OCI-LY1 (cell line): Measurements from ENCODE around the gene FAM72A.

Experiments
- H2AFZ ChIP-seq: fragments of 200-600 bp; sonication (generic), shearing (Covaris generic); 2 replicates; pipeline ENCODE4 v1.6.0; 2014; ENCODE audit warnings: antibody characterized with exemption, mild to moderate bottlenecking, low read length
- H3F3A ChIP-seq: fragments of 200-600 bp; sonication (generic), shearing (Covaris generic); 2 replicates; pipeline ENCODE4 v1.6.0; 2014; ENCODE audit warnings: mild to moderate bottlenecking, antibody characterized with exemption, low read length, moderate library complexity; ENCODE audit not compliant: insufficient read depth
- H3K27ac ChIP-seq: fragments of 200-600 bp; sonication (generic); 2 replicates; pipeline ENCODE4 v1.5.1; 2014; ENCODE audit warnings: low read length, mixed run types, mild to moderate bottlenecking, low read depth; ENCODE audit not compliant: poor library complexity, severe bottlenecking
- H3K27me3 ChIP-seq: fragments of 200-600 bp; sonication (generic); 2 replicates; pipeline ENCODE4 v1.6.0; 2014; ENCODE audit warnings: antibody characterized with exemption, mild to moderate bottlenecking, low read length, moderate library complexity; ENCODE audit not compliant: insufficient read depth
- H3K36me3 ChIP-seq: fragments of 200-600 bp; sonication (generic); 2 replicates; pipeline ENCODE4 v1.6.1; 2014; ENCODE audit warnings: mild to moderate bottlenecking, antibody characterized with exemption, low read length, moderate library complexity, mixed read lengths; ENCODE audit not compliant: insufficient read depth
- H3K4me1 ChIP-seq: fragments of 200-600 bp; sonication (generic); 2 replicates; pipeline ENCODE4 v1.5.1; 2014; ENCODE audit warnings: mild to moderate bottlenecking, low read length, moderate library complexity; ENCODE audit not compliant: insufficient read depth, severe bottlenecking
- H3K4me2 ChIP-seq: fragments of 200-600 bp; sonication (generic), shearing (Covaris generic); 2 replicates; pipeline ENCODE4 v1.6.1; 2014; ENCODE audit warnings: low read length
- H3K4me3 ChIP-seq: fragments of 200-600 bp; sonication (generic); 2 replicates; pipeline ENCODE4 v1.5.1; 2014; ENCODE audit warnings: low read length, low read depth, mild to moderate bottlenecking, mixed read lengths; ENCODE audit not compliant: poor library complexity, severe bottlenecking
- H3K79me2 ChIP-seq: fragments of 200-600 bp; shearing (Covaris generic); 2 replicates; pipeline ENCODE4 v1.6.1; 2016; ENCODE audit warnings: mixed run types, low read length, mixed read lengths; ENCODE audit not compliant: insufficient read depth
- H3K9ac ChIP-seq: fragments of 200-600 bp; sonication (generic), shearing (Covaris generic); 2 replicates; pipeline ENCODE4 v1.6.1; 2014; ENCODE audit warnings: mild to moderate bottlenecking, low read length, mixed read lengths
- H3K9me2 ChIP-seq: fragments of 200-600 bp; sonication (generic), shearing (Covaris generic); 2 replicates; pipeline ENCODE4 v1.6.1; 2014; ENCODE audit warnings: low read depth, mild to moderate bottlenecking, low read length, mixed read lengths
- H3K9me3 ChIP-seq: fragments of 200-600 bp; shearing (Covaris generic); 2 replicates; pipeline ENCODE4 v1.6.1; 2014; ENCODE audit warnings: low read length, mixed read lengths
- H4K20me1 ChIP-seq: fragments of 200-600 bp; sonication (generic), shearing (Covaris generic); 2 replicates; pipeline ENCODE4 v1.6.0; 2016; ENCODE audit warnings: mild to moderate bottlenecking, low read length; ENCODE audit not compliant: insufficient read depth
- CTCF ChIP-seq: fragments of 200-600 bp; sonication (generic), shearing (Covaris generic); IDR thresholded peaks from 2 replicates; pipeline ENCODE4 v1.5.1; 2017; ENCODE audit warnings: mild to moderate bottlenecking, antibody characterized with exemption, low read length, moderate library complexity, mixed read lengths
- EZH2 ChIP-seq: fragments of 200-600 bp; sonication (generic), shearing (Covaris generic); IDR thresholded peaks from 2 replicates; pipeline ENCODE4 v1.8.0; 2017; ENCODE audit warnings: borderline replicate concordance, mixed run types, mild to moderate bottlenecking, antibody characterized with exemption, low read length, moderate library complexity, mixed read lengths

FAM72A gene

DNA sequence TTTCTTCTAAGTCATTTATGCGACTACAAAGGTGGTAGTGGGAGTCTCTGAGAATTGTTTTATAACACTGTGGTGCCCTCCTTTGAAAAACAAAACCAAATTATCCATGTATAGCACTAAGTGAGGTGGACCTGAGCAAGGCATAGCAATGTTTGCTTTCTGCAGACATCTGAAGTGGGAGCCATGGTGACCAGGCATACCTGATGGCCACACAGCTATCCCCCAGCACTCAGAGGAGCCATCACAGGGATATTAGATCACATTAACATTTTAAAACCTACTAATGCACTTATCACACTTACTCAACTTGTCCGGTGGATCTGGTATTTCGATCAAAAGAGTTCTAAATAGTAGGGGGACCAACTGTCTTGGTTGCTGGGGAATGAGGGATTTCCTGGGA is 60.6 kb downstream of the FAM72A start:
- Histone ChIP-seq H3K4me1 (no peaks in the 10 kb centered on the region), H3K36me3 (no peaks in the 10 kb centered on the region), H3K27me3 (0 out of 2 replicates have a peak, but pooled peaks cover 3% of the 10 kb centered on the region), H3K9me3 (no peaks in the 10 kb centered on the region), H3F3A (no peaks in the 10 kb centered on the region), H2AFZ (no peak overlapping the region), H4K20me1 (no peaks in the 10 kb centered on the region), H3K9ac (no peak overlapping the region), H3K4me3 (no peak overlapping the region), H3K9me2 (no peaks in the 10 kb centered on the region), H3K27ac (no peak overlapping the region), H3K79me2 (no peaks in the 10 kb centered on the region), H3K4me2 (no peak overlapping the region)
- TF ChIP-seq CTCF (no peak), EZH2 (no peak)

GRCh38 chr1:206136241-206136640 is 66.4 kb downstream of the FAM72A start:
- no peaks in the 10 kb centered on the region for H3K9me3 ChIP-seq
- H3K36me3 ChIP-seq: no peaks in the 10 kb centered on the region
- H3K4me1 ChIP-seq: no peaks in the 10 kb centered on the region
- no peak overlapping the region for H3K4me2 ChIP-seq
- H3K27me3 ChIP-seq: peaks cover 5% of the 10 kb centered on the region; the same call in 1 of the 2 replicates
- no peak overlapping the region for H3K9ac ChIP-seq
- H3K4me3 ChIP-seq: no peak overlapping the region
- TF ChIP-seq CTCF (no peak), EZH2 (no peak)
- H2AFZ ChIP-seq: no peak overlapping the region
- H3K9me2 ChIP-seq: no peaks in the 10 kb centered on the region
- no peaks in the 10 kb centered on the region for H4K20me1 ChIP-seq
- no peak overlapping the region for H3K27ac ChIP-seq
- H3F3A ChIP-seq: no peaks in the 10 kb centered on the region
- H3K79me2 ChIP-seq: no peaks in the 10 kb centered on the region
